ENCODE data around the gene ALPK1.
"Not testable (repeated sequence)": the region's sequence is repeated elsewhere in the genome, so short reads cannot be mapped to it uniquely, and the experiment has no call there.

Gene ALPK1

GRCh38 chr4:112284662-112285411 lies 12.3 kb upstream of the ALPK1 start:
- DNase-seq, result no peak

- DNase-seq, result peak; percentile 34
These were observed 9.7 kb upstream of the ALPK1 start for GRCh38 chr4:112287258-112287989.

GRCh38 chr4:112288455-112288854 lies 8.7 kb upstream of the ALPK1 start:
- DNase-seq, result peak; percentile 28

GRCh38 chr4:112289407-112290253 lies 7.5 kb upstream of the ALPK1 start:
- DNase-seq, result no peak

- DNase-seq, result no peak
These were observed 6.8 kb upstream of the ALPK1 start for GRCh38 chr4:112290341-112290740.

GRCh38 chr4:112299721-112300120 lies 2.6 kb downstream of the ALPK1 start:
- DNase-seq, result no peak

- DNase-seq, result no peak
These were observed 5.4 kb downstream of the ALPK1 start for GRCh38 chr4:112302320-112303274.

- not testable (repeated sequence) for DNase-seq
These were observed 8.3 kb downstream of the ALPK1 start for GRCh38 chr4:112305477-112305876.

GRCh38 chr4:112309263-112309791 lies 12.2 kb downstream of the ALPK1 start:
- peak; percentile 71 for DNase-seq

- no peak for DNase-seq
These were observed 14.3 kb downstream of the ALPK1 start for GRCh38 chr4:112311516-112311915.

GRCh38 chr4:112312610-112313239 lies 15.6 kb downstream of the ALPK1 start:
- peak; percentile 31 for DNase-seq

GRCh38 chr4:112315446-112315845 lies 18.3 kb downstream of the ALPK1 start:
- DNase-seq, result no peak

GRCh38 chr4:112316360-112316759 lies 19.2 kb downstream of the ALPK1 start:
- no peak for DNase-seq

GRCh38 chr4:112318239-112319142 lies 21.3 kb downstream of the ALPK1 start:
- DNase-seq, result no peak

- peak; percentile 65 for DNase-seq
These were observed 24.9 kb downstream of the ALPK1 start for GRCh38 chr4:112321776-112322684.

- no peak for DNase-seq
These were observed 25.7 kb downstream of the ALPK1 start for GRCh38 chr4:112322866-112323265.

GRCh38 chr4:112325530-112325929 lies 28.4 kb downstream of the ALPK1 start:
- no peak for DNase-seq

- DNase-seq, result no peak
These were observed 31.0 kb downstream of the ALPK1 start for GRCh38 chr4:112327965-112328733.
